ENCODE results near the gene SELENOS. TPM values are rescaled to one million over a fixed set of nuclear protein-coding genes. Genes with fewer than 3 reads are reported as not detected.

SELENOS gene
- total and polyA plus RNA-seq, 9 donors = 36.9 to 83.2 (median 43.6) TPM

DNA sequence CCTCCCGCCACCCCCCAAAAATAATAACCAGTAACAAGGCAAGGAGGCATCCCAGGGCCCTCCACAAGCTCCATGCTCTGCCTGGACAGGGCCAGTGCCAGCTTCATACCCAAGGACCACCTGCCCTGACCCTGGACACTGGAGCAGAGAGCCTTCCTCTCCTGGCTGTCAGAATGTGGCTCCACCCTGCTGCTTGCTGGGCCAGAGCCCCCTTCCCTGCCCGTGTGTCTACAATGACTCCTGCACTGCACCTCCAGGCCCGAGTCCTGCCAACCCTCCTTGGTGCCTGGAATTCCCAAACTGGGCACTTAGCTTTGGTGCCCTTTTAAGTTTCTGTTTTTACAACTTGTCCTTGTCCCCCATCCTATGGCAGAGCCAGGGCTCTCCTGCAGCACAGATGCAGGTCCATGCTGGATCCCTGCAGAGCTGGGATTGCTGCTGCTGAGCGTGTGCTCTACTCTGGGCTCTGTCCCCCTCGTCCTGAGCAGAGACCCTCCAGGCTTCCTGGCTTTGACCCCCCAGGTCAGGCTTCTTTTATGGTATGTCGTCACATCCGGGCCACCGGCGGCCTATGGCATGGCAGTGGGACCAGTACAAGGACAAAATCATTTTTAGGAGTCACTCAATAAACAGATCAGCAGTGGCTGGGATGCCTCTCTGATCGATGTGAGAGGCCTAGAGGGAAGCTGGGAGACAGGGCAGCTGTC lies 29.2 kb upstream of the SELENOS start:
- Histone ChIP-seq H3K4me3 (no peak overlapping the region), H3K4me1 (ENCODE audit: insufficient read depth) (no peaks in the 10 kb centered on the region), H3K36me3 (no peaks in the 10 kb centered on the region), H3K9me3 (no peaks in the 10 kb centered on the region), H3K27ac (no peak overlapping the region), H3K27me3 (no peaks in the 10 kb centered on the region)
- no peak for TF ChIP-seq POLR2A (IDR thresholded peaks at IDR 0.05)
- TF ChIP-seq, protein P1, sequence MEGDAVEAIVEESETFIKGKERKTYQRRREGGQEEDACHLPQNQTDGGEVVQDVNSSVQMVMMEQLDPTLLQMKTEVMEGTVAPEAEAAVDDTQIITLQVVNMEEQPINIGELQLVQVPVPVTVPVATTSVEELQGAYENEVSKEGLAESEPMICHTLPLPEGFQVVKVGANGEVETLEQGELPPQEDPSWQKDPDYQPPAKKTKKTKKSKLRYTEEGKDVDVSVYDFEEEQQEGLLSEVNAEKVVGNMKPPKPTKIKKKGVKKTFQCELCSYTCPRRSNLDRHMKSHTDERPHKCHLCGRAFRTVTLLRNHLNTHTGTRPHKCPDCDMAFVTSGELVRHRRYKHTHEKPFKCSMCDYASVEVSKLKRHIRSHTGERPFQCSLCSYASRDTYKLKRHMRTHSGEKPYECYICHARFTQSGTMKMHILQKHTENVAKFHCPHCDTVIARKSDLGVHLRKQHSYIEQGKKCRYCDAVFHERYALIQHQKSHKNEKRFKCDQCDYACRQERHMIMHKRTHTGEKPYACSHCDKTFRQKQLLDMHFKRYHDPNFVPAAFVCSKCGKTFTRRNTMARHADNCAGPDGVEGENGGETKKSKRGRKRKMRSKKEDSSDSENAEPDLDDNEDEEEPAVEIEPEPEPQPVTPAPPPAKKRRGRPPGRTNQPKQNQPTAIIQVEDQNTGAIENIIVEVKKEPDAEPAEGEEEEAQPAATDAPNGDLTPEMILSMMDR (IDR thresholded peaks at IDR 0.05) = no peak
- TF ChIP-seq EP300 (IDR thresholded peaks at IDR 0.05) = no peak
- DNase-seq = no peak
- intact Hi-C loops (cut with DNase I) = loop anchor here in 2 of 4 donors (5.0 to 10.0 kb wide), 3 partner anchors 188 to 336 kb away; no protein-coding TSS in a partner anchor
- 77 to 82% (median 79%) methylated on average over 10 of the region's 10 CpGs for WGBS, 3 donors

DNA sequence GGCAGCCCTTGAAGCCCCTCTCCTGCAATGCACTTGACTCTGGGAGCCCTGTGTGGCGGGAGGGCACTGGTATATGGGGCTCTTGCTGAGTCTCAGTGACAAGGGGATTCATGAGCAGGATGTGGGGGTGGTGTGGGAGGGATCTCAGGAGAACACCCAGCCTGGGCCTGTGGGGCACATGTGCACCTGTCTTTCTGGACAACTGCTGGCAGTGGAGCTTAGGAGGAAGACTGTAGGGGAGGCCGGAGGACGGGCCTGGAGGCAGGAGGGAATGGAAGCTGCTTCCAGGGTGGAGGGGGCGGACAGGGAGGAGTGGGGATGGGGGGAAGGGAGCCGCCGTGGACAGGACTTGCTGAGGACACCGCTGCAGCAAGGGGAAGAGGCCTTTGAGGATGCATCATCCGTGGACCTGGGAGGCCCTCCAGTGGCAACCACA lies 28.6 kb upstream of the SELENOS start:
- Histone ChIP-seq H3K4me3 (no peak overlapping the region), H3K27ac (no peak overlapping the region), H3K36me3 (no peaks in the 10 kb centered on the region), H3K9me3 (no peaks in the 10 kb centered on the region), H3K4me1 (ENCODE audit: insufficient read depth) (no peaks in the 10 kb centered on the region), H3K27me3 (no peaks in the 10 kb centered on the region)
- intact Hi-C loops (cut with DNase I) = loop anchor here in 2 of 4 donors (5.0 to 10.0 kb wide), 3 partner anchors 189 to 336 kb away; no protein-coding TSS in a partner anchor
- WGBS, 3 donors = 78 to 80% (median 78%) methylated on average over 8 of the region's 8 CpGs
- TF ChIP-seq EP300 (IDR thresholded peaks at IDR 0.05) = no peak
- TF ChIP-seq, protein P1 (IDR thresholded peaks at IDR 0.05) = no peak
- TF ChIP-seq POLR2A (IDR thresholded peaks at IDR 0.05) = no peak
- DNase-seq = no peak

DNA sequence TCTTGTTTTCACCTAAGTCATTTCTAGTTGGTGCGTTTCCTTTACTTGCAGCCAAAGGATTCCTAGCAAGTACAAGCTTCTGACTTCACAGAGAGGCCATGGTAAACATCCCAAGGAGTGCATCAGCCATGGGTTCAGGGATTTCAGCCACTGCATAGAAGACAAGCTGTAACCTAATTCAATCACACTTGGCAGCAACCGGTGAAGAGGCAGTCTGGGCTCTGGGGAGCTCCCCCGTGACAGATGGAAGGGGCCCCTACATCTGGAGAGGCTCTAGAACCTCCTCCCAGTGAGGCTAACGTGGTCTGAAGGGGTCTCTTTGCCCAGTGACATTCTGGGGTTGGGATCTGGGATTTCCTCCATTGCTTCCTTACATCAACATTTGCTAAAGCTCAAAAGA lies 26.1 kb upstream of the SELENOS start:
- Histone ChIP-seq H3K27me3 (no peaks in the 10 kb centered on the region), H3K36me3 (no peaks in the 10 kb centered on the region), H3K4me1 (ENCODE audit: insufficient read depth) (peaks cover 2% of the 10 kb centered on the region), H3K4me3 (no peak overlapping the region), H3K9me3 (no peaks in the 10 kb centered on the region), H3K27ac (no peak overlapping the region)
- intact Hi-C loops (cut with DNase I) = loop anchor here in 2 of 4 donors (5.0 to 10.0 kb wide), 2 partner anchors 191 to 339 kb away; no protein-coding TSS in a partner anchor
- DNase-seq = no peak
- no peak for TF ChIP-seq EP300 (IDR thresholded peaks at IDR 0.05)
- TF ChIP-seq, protein P1 (IDR thresholded peaks at IDR 0.05) = no peak
- no peak for TF ChIP-seq POLR2A (IDR thresholded peaks at IDR 0.05)
- 79 to 83% (median 82%) methylated on average over 4 of the region's 4 CpGs for WGBS, 3 donors

DNA sequence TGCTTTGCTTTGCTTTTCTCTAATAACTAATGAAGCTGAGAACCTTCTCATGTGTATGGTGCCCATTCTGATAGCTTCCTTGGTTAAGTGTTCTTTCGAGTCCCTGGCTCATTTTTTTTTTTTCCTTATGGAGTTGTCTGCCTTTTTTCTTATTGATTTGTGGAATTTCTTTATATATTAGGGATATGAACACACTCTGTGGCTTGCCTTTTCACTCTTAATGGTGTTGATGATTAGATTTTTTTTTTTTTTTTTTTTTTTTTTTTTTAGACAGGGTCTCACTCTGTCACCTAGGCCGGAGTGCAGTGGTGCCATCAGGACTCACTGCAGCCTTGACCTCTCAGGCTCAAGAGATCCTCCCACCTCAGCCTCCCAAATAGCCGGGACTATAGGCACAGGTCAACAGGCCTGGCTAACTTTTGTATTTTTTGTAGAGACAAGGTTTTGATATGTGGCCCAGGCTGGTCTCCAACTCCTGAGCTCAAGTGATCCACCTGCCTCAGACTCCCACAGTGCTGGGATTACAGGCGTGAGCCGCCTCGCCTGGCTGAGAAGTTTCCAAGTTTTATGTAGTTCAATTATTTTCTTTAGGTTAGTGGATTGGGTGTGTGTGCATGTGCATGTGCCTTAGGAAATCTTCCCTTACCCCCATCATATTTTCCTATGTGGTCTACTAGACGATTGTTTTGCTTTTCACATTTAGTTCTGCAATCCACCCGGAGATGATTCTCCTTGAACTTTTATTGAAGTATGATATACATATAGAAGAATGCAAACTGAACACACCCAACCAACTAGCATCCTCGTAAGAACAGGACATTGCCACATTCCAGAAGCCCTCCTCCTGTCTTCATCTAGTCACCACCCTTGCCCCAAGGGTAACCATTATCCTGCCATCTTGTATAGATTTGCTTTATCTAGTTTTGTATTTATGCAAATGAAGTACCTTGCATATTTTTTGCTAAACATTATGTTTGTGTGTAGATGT lies 19.4 kb upstream of the SELENOS start:
- no peak for DNase-seq
- Histone ChIP-seq H3K4me3 (no peak overlapping the region), H3K9me3 (no peaks in the 10 kb centered on the region), H3K4me1 (ENCODE audit: insufficient read depth) (peaks cover 11% of the 10 kb centered on the region), H3K36me3 (no peaks in the 10 kb centered on the region), H3K27me3 (no peaks in the 10 kb centered on the region), H3K27ac (no peak overlapping the region)
- WGBS, 3 donors = 60 to 70% (median 63%) methylated on average over 9 of the region's 9 CpGs
- TF ChIP-seq POLR2A (IDR thresholded peaks at IDR 0.05) (no peak), EP300 (IDR thresholded peaks at IDR 0.05) (no peak)
- TF ChIP-seq, protein P1 (IDR thresholded peaks at IDR 0.05) = no peak
- intact Hi-C loops (cut with DNase I) = no loop called here
